DMS153 (cell line): ENCODE data around the gene MAPK7.

Experiments used
- DNase-seq: peaks from one replicate; lab custom pipeline; 2025; lab: John Stamatoyannopoulos, UW

Gene MAPK7

GRCh38 chr17:19380481-19381301, 2.4 kb downstream of the MAPK7 start:
- DNase-seq: no peak

- DNase-seq: no peak
These were observed 3.1 kb downstream of the MAPK7 start for GRCh38 chr17:19381361-19381740.

- DNase-seq: no peak
These were observed 3.6 kb downstream of the MAPK7 start for GRCh38 chr17:19381741-19382444.

GRCh38 chr17:19382531-19383444, 4.5 kb downstream of the MAPK7 start:
- no peak for DNase-seq

GRCh38 chr17:19383681-19384470, 5.6 kb downstream of the MAPK7 start:
- no peak for DNase-seq

GRCh38 chr17:19384723-19385391, 6.6 kb downstream of the MAPK7 start:
- no peak for DNase-seq

GRCh38 chr17:19385521-19385983, 7.3 kb downstream of the MAPK7 start:
- DNase-seq: no peak

GRCh38 chr17:19386051-19386929, 8.0 kb downstream of the MAPK7 start:
- DNase-seq: no peak

GRCh38 chr17:19386974-19387920, 8.9 kb downstream of the MAPK7 start, which contains the start of gene MFAP4:
Gene MFAP4 (minus strand): TSS chr17:19387190. CDS start chr17:19387155, 35 bp downstream.
- no peak for DNase-seq

GRCh38 chr17:19387921-19388521, 9.7 kb downstream of the MAPK7 start:
- no peak for DNase-seq

GRCh38 chr17:19388791-19389785, 10.8 kb downstream of the MAPK7 start:
- DNase-seq: no peak

- DNase-seq: no peak
These were observed 12.7 kb downstream of the MAPK7 start for GRCh38 chr17:19390951-19391350.

GRCh38 chr17:19391432-19391831, 13.1 kb downstream of the MAPK7 start:
- DNase-seq: no peak

GRCh38 chr17:19392303-19392702, 14.0 kb downstream of the MAPK7 start:
- DNase-seq: no peak

- no peak for DNase-seq
These were observed 19.3 kb downstream of the MAPK7 start for GRCh38 chr17:19397556-19398041.

GRCh38 chr17:19398301-19399181, 20.2 kb downstream of the MAPK7 start:
- peak; percentile 55 for DNase-seq
